GM19468 (cell line): ENCODE results near the gene KRT86.

Experiments used
- ATAC-seq: cut with Tn5 transposase; IDR thresholded peaks from one replicate; pipeline ENCODE4 v1.9.1; 2021; ENCODE audit warnings: mild to moderate bottlenecking, moderate library complexity, moderate number of reproducible peaks; ENCODE audit not compliant: unreplicated experiment; ENCODE audit errors: extremely low read depth

KRT86 gene

GRCh38 chr12:52274521-52275120, at the start of gene KRT86:
Gene KRT86, plus strand, starts transcription at chr12:52274645. Its CDS starts 27,272 bp downstream, at chr12:52301917.
- ATAC-seq = no peak

- no peak for ATAC-seq
Observed at GRCh38 chr12:52225752-52226151, 48.7 kb upstream of the KRT86 start.

GRCh38 chr12:52226446-52226845, 48.0 kb upstream of the KRT86 start:
- no peak for ATAC-seq

GRCh38 chr12:52227606-52228166, 46.8 kb upstream of the KRT86 start:
- ATAC-seq = no peak

- no peak for ATAC-seq
Observed at GRCh38 chr12:52228366-52228765, 46.1 kb upstream of the KRT86 start.

GRCh38 chr12:52228931-52229330, 45.5 kb upstream of the KRT86 start:
- ATAC-seq = no peak

GRCh38 chr12:52229836-52230343, 44.6 kb upstream of the KRT86 start:
- no peak for ATAC-seq

GRCh38 chr12:52230364-52231281, 43.8 kb upstream of the KRT86 start:
- ATAC-seq = no peak

- no peak for ATAC-seq
Observed at GRCh38 chr12:52231305-52232202, 42.9 kb upstream of the KRT86 start.

GRCh38 chr12:52232203-52232673, 42.2 kb upstream of the KRT86 start:
- no peak for ATAC-seq

- ATAC-seq = no peak
Observed at GRCh38 chr12:52232674-52233461, 41.6 kb upstream of the KRT86 start, which contains the start of gene KRT7. Gene KRT7, plus strand, starts transcription at chr12:52233243. Its CDS starts 54 bp downstream, at chr12:52233297.

- ATAC-seq = no peak
Observed at GRCh38 chr12:52233462-52234207, 40.8 kb upstream of the KRT86 start.

- no peak for ATAC-seq
Observed at GRCh38 chr12:52234223-52234810, 40.1 kb upstream of the KRT86 start.

- no peak for ATAC-seq
Observed at GRCh38 chr12:52235001-52235764, 39.3 kb upstream of the KRT86 start.

- no peak for ATAC-seq
Observed at GRCh38 chr12:52235822-52236361, 38.6 kb upstream of the KRT86 start.

- ATAC-seq = no peak
Observed at GRCh38 chr12:52236386-52237050, 37.9 kb upstream of the KRT86 start.
